Progenitor cell of endocrine pancreas (in vitro differentiated cells): Measurements from ENCODE around the gene WNT2. TPM values are rescaled to one million over a fixed set of nuclear protein-coding genes. Genes with fewer than 3 reads are reported as not detected.

Source experiments
- DNase-seq: peaks from one replicate; pipeline ENCODE4 v3.0.0; 2021; ENCODE audit warnings: low spot score; ENCODE audit not compliant: unreplicated experiment
- H3K27ac Mint-ChIP-seq: 2 replicates; pipeline ENCODE4 v1.8.0; 2021; ENCODE audit warnings: mild to moderate bottlenecking, moderate library complexity, mixed read lengths
- H3K27me3 Mint-ChIP-seq: 2 replicates; pipeline ENCODE4 v1.8.0; 2021; ENCODE audit warnings: mixed read lengths
- H3K36me3 Mint-ChIP-seq: 2 replicates; pipeline ENCODE4 v1.8.0; 2022; ENCODE audit warnings: mixed read lengths; ENCODE audit not compliant: insufficient read depth
- H3K4me1 Mint-ChIP-seq: 2 replicates; pipeline ENCODE4 v1.8.0; 2021; ENCODE audit warnings: low read depth, mixed read lengths
- H3K4me3 Mint-ChIP-seq: 2 replicates; pipeline ENCODE4 v1.8.0; 2021; ENCODE audit warnings: low read depth, mild to moderate bottlenecking, moderate library complexity, mixed read lengths
- H3K9me3 Mint-ChIP-seq: 2 replicates; pipeline ENCODE4 v1.8.0; 2021; ENCODE audit warnings: low read depth, mixed read lengths
- CTCF ChIP-seq: fragments of 200-600 bp; sonication (generic); IDR thresholded peaks from one replicate; pipeline ENCODE4 v1.5.0; 2021; ENCODE audit warnings: antibody characterized with exemption, mild to moderate bottlenecking; ENCODE audit not compliant: unreplicated experiment
- total RNA-seq: library from RNA; stranded (reverse); gene quantifications from 2 replicates; pipeline ENCODE4 v1.2.1, GENCODE V29; 2021

The WNT2 gene
- total RNA-seq, 1 donor from 2014 or later = 0.46 TPM

GRCh38 chr7:117333168-117333567 lies 10.3 kb upstream of the WNT2 start:
- TF ChIP-seq CTCF = peak; percentile 31
- Mint-ChIP-seq H3K4me1 (no peaks in the 10 kb centered on the region), H3K9me3 (peaks cover 11% of the 10 kb centered on the region), H3K27me3 (peaks cover 59% of the 10 kb centered on the region), H3K4me3 (no peak overlapping the region), H3K36me3 (no peaks in the 10 kb centered on the region), H3K27ac (no peak overlapping the region)
- DNase-seq = no peak

DNA sequence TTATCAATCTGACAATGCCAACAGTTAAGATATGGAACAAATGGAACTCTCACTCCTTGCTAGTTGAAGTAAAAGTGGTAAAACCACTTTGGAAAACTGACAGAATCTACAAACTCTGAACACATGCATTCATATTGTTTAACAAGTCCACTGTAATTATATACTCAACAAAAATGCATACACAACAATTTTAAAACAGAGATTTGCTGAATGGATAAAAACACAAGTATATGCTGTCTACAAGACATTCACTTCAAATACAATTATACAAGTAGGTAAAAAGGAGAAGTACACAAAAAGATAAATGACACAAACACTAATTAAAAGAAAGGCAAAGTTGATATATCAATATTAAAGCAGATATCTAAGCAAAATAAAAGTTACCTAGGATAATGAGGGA lies 9.2 kb upstream of the WNT2 start:
- Mint-ChIP-seq H3K9me3 (peaks cover 16% of the 10 kb centered on the region), H3K27me3 (peaks cover 60% of the 10 kb centered on the region), H3K4me3 (no peak overlapping the region), H3K36me3 (peaks cover 3% of the 10 kb centered on the region), H3K4me1 (no peaks in the 10 kb centered on the region), H3K27ac (no peak overlapping the region)
- no peak for TF ChIP-seq CTCF
- no peak for DNase-seq

DNA sequence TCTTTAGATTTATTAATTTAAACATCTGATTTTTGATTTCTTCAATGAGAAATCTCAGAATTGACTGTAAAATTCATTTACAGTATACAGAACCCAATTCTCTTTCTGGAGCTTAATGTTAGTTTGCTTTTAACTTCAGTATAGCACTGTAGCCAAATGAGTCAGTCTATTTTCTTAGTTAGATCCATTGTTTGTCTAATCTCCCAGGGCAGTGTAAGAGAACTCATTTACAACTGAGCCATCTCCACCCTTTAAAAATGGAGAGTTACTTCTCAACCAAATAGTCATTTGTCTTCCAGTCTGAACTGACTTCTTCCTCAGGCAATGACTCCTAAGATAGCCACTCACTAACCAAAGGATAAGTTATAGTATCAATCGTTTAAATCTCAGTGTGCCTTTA lies 3.0 kb upstream of the WNT2 start:
- H3K4me1 Mint-ChIP-seq = peaks cover 12% of the 10 kb centered on the region
- H3K27me3 Mint-ChIP-seq = peaks cover 85% of the 10 kb centered on the region
- H3K4me3 Mint-ChIP-seq = no peak overlapping the region
- no peak for DNase-seq
- H3K27ac Mint-ChIP-seq = no peak overlapping the region
- H3K9me3 Mint-ChIP-seq = peaks cover 15% of the 10 kb centered on the region
- peaks cover 3% of the 10 kb centered on the region for H3K36me3 Mint-ChIP-seq
- TF ChIP-seq CTCF = no peak

DNA sequence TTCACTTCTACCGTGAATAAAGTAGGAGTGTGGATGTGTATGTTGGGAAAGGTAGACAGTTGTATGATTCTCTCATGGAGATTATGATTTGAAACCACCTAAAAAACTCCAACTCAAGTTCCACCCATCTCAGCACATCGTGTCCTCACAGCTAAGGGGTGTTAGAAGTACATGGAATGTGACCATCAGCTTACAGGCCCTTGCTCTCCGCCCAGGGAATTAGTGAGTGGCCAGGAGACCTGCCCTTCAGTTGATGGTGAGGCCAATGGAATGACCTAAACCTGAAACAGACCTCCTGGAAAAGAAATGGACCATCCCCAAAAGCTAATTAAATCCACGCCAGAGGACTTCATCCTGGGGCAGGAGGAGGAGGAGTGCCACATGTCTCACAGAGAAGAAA lies 2.1 kb upstream of the WNT2 start:
- peaks cover 85% of the 10 kb centered on the region for H3K27me3 Mint-ChIP-seq
- H3K9me3 Mint-ChIP-seq = peaks cover 12% of the 10 kb centered on the region
- H3K27ac Mint-ChIP-seq = no peak overlapping the region
- H3K4me1 Mint-ChIP-seq = peaks cover 12% of the 10 kb centered on the region
- no peak for DNase-seq
- H3K36me3 Mint-ChIP-seq = peaks cover 3% of the 10 kb centered on the region
- H3K4me3 Mint-ChIP-seq = peak overlapping the region; percentile 72
- no peak for TF ChIP-seq CTCF

DNA sequence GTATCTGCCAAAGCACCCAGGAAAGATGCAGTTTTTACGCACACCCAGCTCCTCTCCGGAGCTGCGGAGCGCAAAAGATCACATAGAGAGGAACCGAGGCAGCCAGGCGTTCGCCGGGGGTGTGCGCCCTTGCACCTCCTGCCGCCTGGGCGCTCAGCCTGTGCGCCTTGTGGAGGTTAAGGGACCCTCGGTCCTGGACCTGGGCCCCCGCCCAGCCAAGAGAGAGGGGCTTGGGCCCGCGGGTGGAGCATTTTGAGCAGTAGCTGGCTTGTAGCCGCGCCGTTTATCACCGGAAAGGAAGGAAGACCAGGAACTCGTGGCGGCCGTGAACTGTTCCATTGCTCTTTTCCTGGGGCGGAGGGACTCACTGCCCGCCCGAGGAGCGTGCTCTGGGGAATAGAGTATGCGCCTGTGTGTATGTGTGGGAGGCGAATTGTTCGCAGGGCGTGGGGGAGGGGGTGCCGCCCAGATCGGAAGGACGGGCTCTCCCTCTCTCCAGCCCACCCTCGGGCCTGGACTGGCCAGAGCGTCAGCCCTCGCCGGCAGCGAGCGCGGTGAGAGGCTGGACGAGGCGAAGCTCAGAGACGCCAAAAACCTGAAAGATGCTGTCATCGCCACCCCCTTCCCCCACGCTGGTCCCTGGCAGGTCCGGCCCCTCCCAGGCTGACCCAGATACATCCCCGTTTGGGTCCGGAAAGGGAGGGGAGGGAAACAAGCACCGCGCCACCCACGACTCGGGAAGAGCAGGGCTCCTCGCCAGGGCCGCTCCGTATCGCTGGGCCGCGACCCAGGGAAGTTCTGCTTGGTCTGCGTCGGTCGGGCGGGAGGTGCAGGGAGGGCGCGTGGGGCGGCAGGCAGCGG lies 1.2 kb upstream of the WNT2 start:
- peak overlapping the region; percentile 72 for H3K4me3 Mint-ChIP-seq
- DNase-seq = peak; percentile 13
- no peak overlapping the region for H3K27ac Mint-ChIP-seq

More for the DNA sequence above, 1.2 kb upstream of the WNT2 start:
- H3K4me1 Mint-ChIP-seq = peaks cover 12% of the 10 kb centered on the region
- no peak for TF ChIP-seq CTCF
- peaks cover 12% of the 10 kb centered on the region for H3K9me3 Mint-ChIP-seq
- peaks cover 3% of the 10 kb centered on the region for H3K36me3 Mint-ChIP-seq
- H3K27me3 Mint-ChIP-seq = peaks cover 88% of the 10 kb centered on the region
